Liver (tissue), 9 donors: ENCODE results near the gene PNKP. TPM values are rescaled to one million over a fixed set of nuclear protein-coding genes. Genes with fewer than 3 reads are reported as not detected.

Experiments used
- DNase-seq: peaks from one replicate; pipeline ENCODE4 v3.0.0-alpha.2; 2017; ENCODE audit warnings: low spot score
- H3K27ac ChIP-seq, 2 donors: one replicate each; pipeline ENCODE4 v1.7.0; 2013; ENCODE audit warnings: inconsistent platforms in 2 of 2, low read length in 2 of 2, control low read depth in 1 of 2, low read depth in 1 of 2, mild to moderate bottlenecking in 1 of 2
- H3K27me3 ChIP-seq, 4 donors: one replicate each; pipeline versions ENCODE4 v1.6.1 to v1.7.0; 2013; ENCODE audit warnings: low read length in 3 of 4, inconsistent platforms in 1 of 4, mild to moderate bottlenecking in 1 of 4, moderate library complexity in 1 of 4; ENCODE audit not compliant: control insufficient read depth in 4 of 4, insufficient read depth in 4 of 4
- H3K36me3 ChIP-seq, 4 donors: one replicate each; pipeline versions ENCODE4 v1.6.1 to v1.7.0; 2013; ENCODE audit warnings: low read length in 3 of 4, mild to moderate bottlenecking in 3 of 4, low read depth in 1 of 4, moderate library complexity in 1 of 4; ENCODE audit not compliant: control insufficient read depth in 4 of 4, insufficient read depth in 3 of 4
- H3K4me1 ChIP-seq, 4 donors: one replicate each; pipeline versions ENCODE4 v1.6.1 to v1.7.0; 2013; ENCODE audit warnings: low read length in 3 of 4, mild to moderate bottlenecking in 3 of 4, moderate library complexity in 1 of 4; ENCODE audit not compliant: control insufficient read depth in 4 of 4, insufficient read depth in 4 of 4
- H3K4me3 ChIP-seq, 3 donors: one replicate each; pipeline versions ENCODE4 v1.6.1 to v1.7.0; 2013; ENCODE audit warnings: low read length in 3 of 3, control low read depth in 1 of 3, low read depth in 1 of 3, mild to moderate bottlenecking in 1 of 3
- H3K9ac ChIP-seq, 2 donors: one replicate each; pipeline ENCODE4 v1.7.0; 2013; ENCODE audit warnings: low read length in 2 of 2, mild to moderate bottlenecking in 2 of 2, moderate library complexity in 2 of 2, control low read depth in 1 of 2, low read depth in 1 of 2
- H3K9me3 ChIP-seq, 4 donors: one replicate each; pipeline versions ENCODE4 v1.6.1 to v1.7.0; 2013; ENCODE audit warnings: low read length in 3 of 4; ENCODE audit not compliant: control insufficient read depth in 4 of 4
- ATF3 ChIP-seq: IDR thresholded peaks from 2 replicates; pipeline ENCODE4 v1.6.1; 2016; ENCODE audit warnings: antibody characterized with exemption
- EGR1 ChIP-seq, 2 donors: IDR thresholded peaks; 2 replicates each; pipeline ENCODE4 v1.6.1; 2016 to 2018; ENCODE audit warnings: antibody characterized with exemption in 2 of 2, low read depth in 2 of 2
- FOXA1 ChIP-seq: IDR thresholded peaks from 2 replicates; pipeline ENCODE4 v1.6.1; 2016; ENCODE audit warnings: antibody characterized with exemption
- FOXA2 ChIP-seq: IDR thresholded peaks from 2 replicates; pipeline ENCODE4 v1.6.1; 2016; ENCODE audit warnings: antibody characterized with exemption
- HNF4A ChIP-seq, 2 donors: conservative IDR thresholded peaks; 2 replicates each; pipeline ENCODE4 v1.6.1; 2016; ENCODE audit warnings: antibody characterized with exemption in 2 of 2, mild to moderate bottlenecking in 2 of 2
- JUND ChIP-seq, 2 donors: IDR thresholded peaks; 2 replicates each; pipeline ENCODE4 v1.6.1; 2016; ENCODE audit warnings: antibody characterized with exemption in 2 of 2
- NR2F2 ChIP-seq: IDR thresholded peaks from 2 replicates; pipeline ENCODE4 v1.6.1; 2016; ENCODE audit warnings: antibody characterized with exemption
- RAD21 ChIP-seq, 2 donors: IDR thresholded peaks; 2 replicates each; pipeline ENCODE4 v1.6.1; 2016; ENCODE audit warnings: antibody characterized with exemption in 2 of 2, mild to moderate bottlenecking in 2 of 2
- RXRA ChIP-seq, 2 donors: IDR thresholded peaks; 2 replicates each; pipeline ENCODE4 v1.6.1; 2017 to 2018; ENCODE audit warnings: antibody characterized with exemption in 2 of 2, mild to moderate bottlenecking in 1 of 2
- SP1 ChIP-seq: IDR thresholded peaks from 2 replicates; pipeline ENCODE4 v1.6.1; 2018; ENCODE audit warnings: antibody characterized with exemption, mild to moderate bottlenecking
- YY1 ChIP-seq: IDR thresholded peaks from 2 replicates; pipeline ENCODE4 v1.6.1; 2016; ENCODE audit warnings: antibody characterized with exemption, mild to moderate bottlenecking
- WGBS: extraction: QIAGEN DNeasy Blood & Tissue Kit; methylation state at CpG from one replicate; pipeline ENCODE4 v1.1.7; 2013; 5-methylcytosine and 5-hydroxymethylcytosine counted together
- polyA plus RNA-seq, 2 donors: library from polyadenylated mRNA; stranded (reverse) in 1 of 2; unstranded in 1 of 2; fragments of 200-250 nt in 1 of 2; fragments of >200 nt in 1 of 2; fragmentation: Nextera tagmentation in 1 of 2; extraction: Ambion mirVana in 1 of 2; gene quantifications; one replicate each; pipeline versions ENCODE4 v1.2.1 to v1.2.3, GENCODE V29; 2013 to 2015
- total RNA-seq, 2 donors: library from RNA; depleted of rRNA; stranded (reverse); fragments of >200 nt; gene quantifications; one replicate each; pipeline ENCODE4 v1.2.3, GENCODE V29; 2014
- TF ChIP-seq, protein P1 (sequence below): fragments of 150-350 bp; IDR thresholded peaks from 2 replicates; pipeline ENCODE4 v1.5.1; 2017; ENCODE audit warnings: improper control_type of control experiment, low read depth, low read length; ENCODE audit not compliant: missing input control
- donor health status: healthy.
- donor health status: healthy.
- donor health status: healthy.
- donor health status: healthy.
- donor health status: healthy.

The PNKP gene
- total and polyA plus RNA-seq, 4 donors: 17.3 to 30.9 (median 19.8) TPM

GRCh38 chr19:49910179-49910578 lies 42.8 kb upstream of the PNKP start:
- Histone ChIP-seq H3K9me3 (no peaks in the 10 kb centered on the region), H3K36me3 (peaks cover 6 to 37% (median 16%) of the 10 kb centered on the region in 4 donors), H3K4me1 (peaks cover 0 to 11% (median 4%) of the 10 kb centered on the region in 4 donors), H3K27me3 (no peaks in the 10 kb centered on the region), H3K27ac (no peak overlapping the region), H3K4me3 (no peak overlapping the region), H3K9ac (no peak overlapping the region)
- WGBS: 96% methylated on average over 5 of the region's 5 CpGs
- DNase-seq: no peak
- TF ChIP-seq, protein P1, sequence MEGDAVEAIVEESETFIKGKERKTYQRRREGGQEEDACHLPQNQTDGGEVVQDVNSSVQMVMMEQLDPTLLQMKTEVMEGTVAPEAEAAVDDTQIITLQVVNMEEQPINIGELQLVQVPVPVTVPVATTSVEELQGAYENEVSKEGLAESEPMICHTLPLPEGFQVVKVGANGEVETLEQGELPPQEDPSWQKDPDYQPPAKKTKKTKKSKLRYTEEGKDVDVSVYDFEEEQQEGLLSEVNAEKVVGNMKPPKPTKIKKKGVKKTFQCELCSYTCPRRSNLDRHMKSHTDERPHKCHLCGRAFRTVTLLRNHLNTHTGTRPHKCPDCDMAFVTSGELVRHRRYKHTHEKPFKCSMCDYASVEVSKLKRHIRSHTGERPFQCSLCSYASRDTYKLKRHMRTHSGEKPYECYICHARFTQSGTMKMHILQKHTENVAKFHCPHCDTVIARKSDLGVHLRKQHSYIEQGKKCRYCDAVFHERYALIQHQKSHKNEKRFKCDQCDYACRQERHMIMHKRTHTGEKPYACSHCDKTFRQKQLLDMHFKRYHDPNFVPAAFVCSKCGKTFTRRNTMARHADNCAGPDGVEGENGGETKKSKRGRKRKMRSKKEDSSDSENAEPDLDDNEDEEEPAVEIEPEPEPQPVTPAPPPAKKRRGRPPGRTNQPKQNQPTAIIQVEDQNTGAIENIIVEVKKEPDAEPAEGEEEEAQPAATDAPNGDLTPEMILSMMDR: no peak
- TF ChIP-seq RXRA (IDR thresholded peaks at IDR 0.05) (no peak), EGR1 (IDR thresholded peaks at IDR 0.05; ENCODE audit: low read depth in 2 of 2) (no peak)

GRCh38 chr19:49908480-49909420 lies 41.4 kb upstream of the PNKP start:
- peaks cover 0 to 11% (median 4%) of the 10 kb centered on the region in 4 donors for H3K4me1 ChIP-seq
- H3K36me3 ChIP-seq: peaks cover 4 to 34% (median 14%) of the 10 kb centered on the region in 4 donors
- no peak for DNase-seq
- no peak overlapping the region for H3K9ac ChIP-seq
- H3K27ac ChIP-seq: no peak overlapping the region
- H3K9me3 ChIP-seq: no peaks in the 10 kb centered on the region
- TF ChIP-seq HNF4A (conservative IDR thresholded peaks at IDR 0.05): no peak
- TF ChIP-seq FOXA2: no peak
- TF ChIP-seq YY1: no peak
- TF ChIP-seq JUND (IDR thresholded peaks at IDR 0.05): no peak
- no peak for TF ChIP-seq NR2F2
- 97% methylated on average over 37 of the region's 37 CpGs for WGBS
- no peaks in the 10 kb centered on the region for H3K27me3 ChIP-seq
- H3K4me3 ChIP-seq: no peak overlapping the region

DNA sequence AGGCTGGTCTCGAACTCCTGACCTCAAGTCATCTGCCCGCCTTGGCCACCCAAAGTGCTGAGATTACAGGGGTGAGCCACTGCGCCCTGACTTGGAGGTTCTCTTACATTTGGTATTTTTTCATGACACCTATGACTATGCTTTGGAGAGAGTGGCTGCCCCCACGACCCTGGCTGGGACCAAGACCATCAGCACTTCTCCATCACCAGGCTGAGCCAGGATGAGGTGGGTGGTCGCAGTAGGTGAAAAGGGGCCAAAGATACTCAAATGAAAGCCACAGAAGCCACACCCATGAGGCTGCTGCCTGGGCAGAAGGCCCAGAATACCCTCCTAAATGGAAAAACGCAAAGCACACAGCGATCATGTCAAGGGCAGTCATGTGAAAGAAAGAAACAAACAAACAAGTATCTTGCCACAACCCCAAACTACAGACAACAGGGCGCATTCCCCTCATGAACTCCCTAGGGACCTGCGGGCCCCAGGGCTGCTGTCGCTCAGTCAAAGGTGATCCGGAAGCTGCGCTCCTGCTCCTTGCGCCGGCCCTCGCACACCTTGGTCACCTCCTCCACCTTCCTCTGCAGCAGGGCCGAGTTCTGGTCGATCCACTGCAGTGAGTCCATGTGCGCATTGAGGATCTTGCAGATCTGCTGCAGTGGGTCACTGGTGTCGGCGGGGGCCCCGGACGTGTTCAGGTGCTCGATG lies 40.5 kb upstream of the PNKP start:
- no peaks in the 10 kb centered on the region for H3K27me3 ChIP-seq
- no peaks in the 10 kb centered on the region for H3K9me3 ChIP-seq
- H3K27ac ChIP-seq: no peak overlapping the region
- peaks cover 4 to 34% (median 14%) of the 10 kb centered on the region in 4 donors for H3K36me3 ChIP-seq
- WGBS: 97% methylated on average over 23 of the region's 23 CpGs
- no peak for DNase-seq
- H3K4me1 ChIP-seq: peaks cover 0 to 9% (median 4%) of the 10 kb centered on the region in 4 donors
- no peak for TF ChIP-seq HNF4A (conservative IDR thresholded peaks at IDR 0.05)
- TF ChIP-seq SP1: no peak
- no peak for TF ChIP-seq FOXA1
- TF ChIP-seq RAD21 (IDR thresholded peaks at IDR 0.05): no peak
- TF ChIP-seq NR2F2: no peak
- no peak for TF ChIP-seq ATF3
- no peak overlapping the region for H3K9ac ChIP-seq
- no peak overlapping the region for H3K4me3 ChIP-seq
